WTC11 (cell line): ENCODE results near the gene GRM7. TPM values are rescaled to one million over a fixed set of nuclear protein-coding genes. Genes with fewer than 3 reads are reported as not detected.

Source experiments
- ATAC-seq: fragments of 200-7000 bp; cut with Tn5 transposase; 2 replicates; pipeline ENCODE4 v1.10.0; 2021; ENCODE audit warnings: mild to moderate bottlenecking, moderate library complexity
- CTCF ChIA-PET: fragments of 300-600 bp; sonication (Branson Sonifier 250); formaldehyde crosslinking; loops from one replicate; lab custom pipeline; 2021; ENCODE audit warnings: antibody characterized with exemption; lab: Charles Lee
- POLR2A ChIA-PET: fragments of 350-600 bp; sonication (Branson Sonifier 250); formaldehyde crosslinking; loops from one replicate; lab custom pipeline; 2021; ENCODE audit warnings: antibody characterized with exemption; lab: Charles Lee
- DNase-seq: peaks from one replicate; pipeline ENCODE4 v3.0.0; 2021; ENCODE audit warnings: low spot score
- H3K27ac Mint-ChIP-seq: 2 replicates; pipeline ENCODE4 v1.8.0; 2021; ENCODE audit warnings: mixed read lengths
- H3K27me3 Mint-ChIP-seq: 2 replicates; pipeline ENCODE4 v1.8.0; 2021; ENCODE audit warnings: low read depth, mild to moderate bottlenecking, moderate library complexity, mixed read lengths
- H3K36me3 Mint-ChIP-seq: 2 replicates; pipeline ENCODE4 v1.8.0; 2021; ENCODE audit warnings: mixed read lengths
- H3K4me1 Mint-ChIP-seq: 2 replicates; pipeline ENCODE4 v1.8.0; 2022; ENCODE audit warnings: mixed read lengths
- H3K4me3 Mint-ChIP-seq: 2 replicates; pipeline ENCODE4 v1.8.0; 2021; ENCODE audit warnings: mild to moderate bottlenecking, moderate library complexity, mixed read lengths
- H3K9me3 Mint-ChIP-seq: 2 replicates; pipeline ENCODE4 v1.8.0; 2021; ENCODE audit warnings: mixed read lengths
- AFF4 ChIP-seq: sonication (generic); formaldehyde crosslinking; IDR thresholded peaks from 2 replicates; pipeline ENCODE4 v1.8.1; 2023; ENCODE audit warnings: mild to moderate bottlenecking, missing genetic modification reagents, borderline replicate concordance
- CDX4 ChIP-seq: fragments of 250-450 bp; sonication (Bioruptor Pico); IDR thresholded peaks from 2 replicates; pipeline ENCODE4 v1.9.0; 2021; ENCODE audit warnings: moderate library complexity, mild to moderate bottlenecking, inconsistent platforms, borderline replicate concordance
- ESRRA ChIP-seq: sonication (generic); formaldehyde crosslinking; IDR thresholded peaks from 2 replicates; pipeline ENCODE4 v1.8.1; 2022; ENCODE audit warnings: mild to moderate bottlenecking, missing genetic modification reagents, borderline replicate concordance
- FOXK1 ChIP-seq: sonication (generic); formaldehyde crosslinking; IDR thresholded peaks from 2 replicates; pipeline ENCODE4 v1.8.0; 2022; ENCODE audit warnings: mild to moderate bottlenecking, moderate library complexity, missing genetic modification reagents
- HMGA2 ChIP-seq: fragments of 250-450 bp; sonication (Bioruptor Pico); IDR thresholded peaks from 2 replicates; pipeline ENCODE4 v1.4.0; 2021; ENCODE audit warnings: mild to moderate bottlenecking, moderate library complexity
- JUN ChIP-seq: sonication (generic); formaldehyde crosslinking; IDR thresholded peaks from 2 replicates; pipeline ENCODE4 v1.8.0; 2023; ENCODE audit warnings: mild to moderate bottlenecking, missing genetic modification reagents
- MAX ChIP-seq: sonication (generic); formaldehyde crosslinking; IDR thresholded peaks from 2 replicates; pipeline ENCODE4 v1.8.0; 2022; ENCODE audit warnings: mild to moderate bottlenecking, missing genetic modification reagents
- NFE2L1 ChIP-seq: sonication (generic); formaldehyde crosslinking; IDR thresholded peaks from 2 replicates; pipeline ENCODE4 v1.8.1; 2023; ENCODE audit warnings: missing genetic modification reagents
- NR3C1 ChIP-seq: sonication (generic); formaldehyde crosslinking; conservative IDR thresholded peaks from 2 replicates; pipeline ENCODE4 v1.8.1; 2023; ENCODE audit warnings: low read depth, mild to moderate bottlenecking, missing genetic modification reagents
- PREB ChIP-seq: sonication (generic); formaldehyde crosslinking; IDR thresholded peaks from 2 replicates; pipeline ENCODE4 v1.8.1; 2022; ENCODE audit warnings: mild to moderate bottlenecking, missing genetic modification reagents, moderate library complexity, borderline replicate concordance
- RORB ChIP-seq: fragments of 250-450 bp; sonication (Bioruptor Pico); IDR thresholded peaks from 2 replicates; pipeline ENCODE4 v1.9.0; 2021; ENCODE audit warnings: mild to moderate bottlenecking
- SP1 ChIP-seq: sonication (generic); formaldehyde crosslinking; conservative IDR thresholded peaks from 2 replicates; pipeline ENCODE4 v1.8.1; 2022; ENCODE audit warnings: missing genetic modification reagents
- TP53 ChIP-seq: sonication (generic); formaldehyde crosslinking; IDR thresholded peaks from 2 replicates; pipeline ENCODE4 v1.8.1; 2023; ENCODE audit warnings: mild to moderate bottlenecking, missing genetic modification reagents
- ZNF232 ChIP-seq: sonication (generic); formaldehyde crosslinking; IDR thresholded peaks from 2 replicates; pipeline ENCODE4 v1.8.0; 2022; ENCODE audit warnings: mild to moderate bottlenecking, missing genetic modification reagents
- ZNF396 ChIP-seq: fragments of 250-450 bp; sonication (Bioruptor Pico); IDR thresholded peaks from 2 replicates; pipeline ENCODE4 v1.8.0; 2021; ENCODE audit warnings: mild to moderate bottlenecking, moderate library complexity, borderline replicate concordance
- ZNF512 ChIP-seq: sonication (generic); formaldehyde crosslinking; IDR thresholded peaks from 2 replicates; pipeline ENCODE4 v1.8.1; 2022; ENCODE audit warnings: missing genetic modification reagents, borderline replicate concordance
- total RNA-seq: library from RNA; stranded (reverse); gene quantifications from 3 replicates; pipeline ENCODE4 v1.2.3, GENCODE V29; 2021
- TF ChIP-seq, protein P1 (sequence below): sonication (generic); formaldehyde crosslinking; IDR thresholded peaks from 2 replicates; pipeline ENCODE4 v1.8.1; 2023; ENCODE audit warnings: mild to moderate bottlenecking, missing genetic modification reagents, moderate library complexity
- TF ChIP-seq, protein P2 (sequence below): sonication (generic); formaldehyde crosslinking; IDR thresholded peaks from 2 replicates; pipeline ENCODE4 v1.8.0; 2023; ENCODE audit warnings: mild to moderate bottlenecking, missing genetic modification reagents
- TF ChIP-seq, protein P3 (sequence below): sonication (generic); formaldehyde crosslinking; IDR thresholded peaks from 2 replicates; pipeline ENCODE4 v1.8.1; 2022; ENCODE audit warnings: low read depth, missing genetic modification reagents, borderline replicate concordance

Gene GRM7
- total RNA-seq, 1 experiment from 2014 or later, result 0.42 TPM

GRCh38 chr3:7733933-7734332 is 873.0 kb downstream of the GRM7 start:
- H3K4me1 Mint-ChIP-seq, result peaks cover 33% of the 10 kb centered on the region
- no peak for TF ChIP-seq AFF4 (CRISPR knock-in tag)
- no peak for TF ChIP-seq FOXK1 (CRISPR knock-in tag)
- no peak for TF ChIP-seq ZNF396 (CRISPR knock-in tag)
- TF ChIP-seq NR3C1, result no peak
- TF ChIP-seq, protein P1, sequence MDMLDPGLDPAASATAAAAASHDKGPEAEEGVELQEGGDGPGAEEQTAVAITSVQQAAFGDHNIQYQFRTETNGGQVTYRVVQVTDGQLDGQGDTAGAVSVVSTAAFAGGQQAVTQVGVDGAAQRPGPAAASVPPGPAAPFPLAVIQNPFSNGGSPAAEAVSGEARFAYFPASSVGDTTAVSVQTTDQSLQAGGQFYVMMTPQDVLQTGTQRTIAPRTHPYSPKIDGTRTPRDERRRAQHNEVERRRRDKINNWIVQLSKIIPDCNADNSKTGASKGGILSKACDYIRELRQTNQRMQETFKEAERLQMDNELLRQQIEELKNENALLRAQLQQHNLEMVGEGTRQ (CRISPR knock-in tag), result no peak
- TF ChIP-seq ESRRA (CRISPR knock-in tag), result no peak
- no peak for TF ChIP-seq ZNF232 (CRISPR knock-in tag)
- no peak for TF ChIP-seq NFE2L1 (CRISPR knock-in tag)
- TF ChIP-seq, protein P2, sequence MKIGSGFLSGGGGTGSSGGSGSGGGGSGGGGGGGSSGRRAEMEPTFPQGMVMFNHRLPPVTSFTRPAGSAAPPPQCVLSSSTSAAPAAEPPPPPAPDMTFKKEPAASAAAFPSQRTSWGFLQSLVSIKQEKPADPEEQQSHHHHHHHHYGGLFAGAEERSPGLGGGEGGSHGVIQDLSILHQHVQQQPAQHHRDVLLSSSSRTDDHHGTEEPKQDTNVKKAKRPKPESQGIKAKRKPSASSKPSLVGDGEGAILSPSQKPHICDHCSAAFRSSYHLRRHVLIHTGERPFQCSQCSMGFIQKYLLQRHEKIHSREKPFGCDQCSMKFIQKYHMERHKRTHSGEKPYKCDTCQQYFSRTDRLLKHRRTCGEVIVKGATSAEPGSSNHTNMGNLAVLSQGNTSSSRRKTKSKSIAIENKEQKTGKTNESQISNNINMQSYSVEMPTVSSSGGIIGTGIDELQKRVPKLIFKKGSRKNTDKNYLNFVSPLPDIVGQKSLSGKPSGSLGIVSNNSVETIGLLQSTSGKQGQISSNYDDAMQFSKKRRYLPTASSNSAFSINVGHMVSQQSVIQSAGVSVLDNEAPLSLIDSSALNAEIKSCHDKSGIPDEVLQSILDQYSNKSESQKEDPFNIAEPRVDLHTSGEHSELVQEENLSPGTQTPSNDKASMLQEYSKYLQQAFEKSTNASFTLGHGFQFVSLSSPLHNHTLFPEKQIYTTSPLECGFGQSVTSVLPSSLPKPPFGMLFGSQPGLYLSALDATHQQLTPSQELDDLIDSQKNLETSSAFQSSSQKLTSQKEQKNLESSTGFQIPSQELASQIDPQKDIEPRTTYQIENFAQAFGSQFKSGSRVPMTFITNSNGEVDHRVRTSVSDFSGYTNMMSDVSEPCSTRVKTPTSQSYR, result no peak
- TF ChIP-seq, protein P3, sequence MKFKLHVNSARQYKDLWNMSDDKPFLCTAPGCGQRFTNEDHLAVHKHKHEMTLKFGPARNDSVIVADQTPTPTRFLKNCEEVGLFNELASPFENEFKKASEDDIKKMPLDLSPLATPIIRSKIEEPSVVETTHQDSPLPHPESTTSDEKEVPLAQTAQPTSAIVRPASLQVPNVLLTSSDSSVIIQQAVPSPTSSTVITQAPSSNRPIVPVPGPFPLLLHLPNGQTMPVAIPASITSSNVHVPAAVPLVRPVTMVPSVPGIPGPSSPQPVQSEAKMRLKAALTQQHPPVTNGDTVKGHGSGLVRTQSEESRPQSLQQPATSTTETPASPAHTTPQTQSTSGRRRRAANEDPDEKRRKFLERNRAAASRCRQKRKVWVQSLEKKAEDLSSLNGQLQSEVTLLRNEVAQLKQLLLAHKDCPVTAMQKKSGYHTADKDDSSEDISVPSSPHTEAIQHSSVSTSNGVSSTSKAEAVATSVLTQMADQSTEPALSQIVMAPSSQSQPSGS, result no peak
- no peak for TF ChIP-seq RORB (CRISPR knock-in tag)
- TF ChIP-seq MAX (CRISPR knock-in tag), result no peak
- no peak for TF ChIP-seq JUN (CRISPR knock-in tag)
- ATAC-seq (no peak), DNase-seq (no peak)
- CTCF ChIA-PET, result no interaction called here
- POLR2A ChIA-PET, result no interaction called here
- H3K27ac Mint-ChIP-seq, result no peak overlapping the region
- no peaks in the 10 kb centered on the region for H3K36me3 Mint-ChIP-seq
- H3K9me3 Mint-ChIP-seq, result peaks cover 5% of the 10 kb centered on the region; the same call in 1 of the 2 replicates
- H3K4me3 Mint-ChIP-seq, result no peak overlapping the region
- no peaks in the 10 kb centered on the region for H3K27me3 Mint-ChIP-seq

DNA sequence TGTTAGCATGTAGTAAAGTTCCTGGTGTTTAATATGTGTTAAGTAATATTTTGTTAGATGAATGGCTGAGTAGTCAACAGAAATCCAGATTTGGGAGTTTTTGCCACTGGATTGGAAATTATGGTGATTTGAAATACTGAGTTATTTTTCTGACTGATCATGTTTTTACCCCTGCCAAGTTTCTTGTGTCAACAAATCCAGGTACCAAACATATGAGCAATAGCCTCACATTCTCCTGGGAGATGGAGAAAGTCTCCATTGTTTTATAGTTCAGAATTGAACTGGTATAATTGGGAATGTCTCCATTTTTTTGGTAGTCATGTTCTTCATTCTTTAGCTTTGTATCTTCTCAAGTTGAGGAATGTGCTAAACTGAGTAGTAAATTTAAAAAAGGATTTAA is 873.5 kb downstream of the GRM7 start:
- no peak for DNase-seq
- no peak overlapping the region for H3K27ac Mint-ChIP-seq
- TF ChIP-seq SP1 (CRISPR knock-in tag), result no peak
- no peak for TF ChIP-seq PREB (CRISPR knock-in tag)
- TF ChIP-seq TP53 (CRISPR knock-in tag), result no peak
- TF ChIP-seq HMGA2 (CRISPR knock-in tag), result no peak
- no peak for TF ChIP-seq AFF4 (CRISPR knock-in tag)
- no peak for TF ChIP-seq CDX4 (CRISPR knock-in tag)
- TF ChIP-seq ZNF512 (CRISPR knock-in tag), result no peak

More for the DNA sequence above, 873.5 kb downstream of the GRM7 start:
- peaks cover 5% of the 10 kb centered on the region; the same call in 1 of the 2 replicates for H3K9me3 Mint-ChIP-seq
- no peaks in the 10 kb centered on the region for H3K36me3 Mint-ChIP-seq
- ATAC-seq, result no peak
- peaks cover 33% of the 10 kb centered on the region for H3K4me1 Mint-ChIP-seq
- no peaks in the 10 kb centered on the region for H3K27me3 Mint-ChIP-seq
- ChIA-PET POLR2A (no interaction called here), CTCF (no interaction called here)
- no peak overlapping the region for H3K4me3 Mint-ChIP-seq
